ENCODE data around the gene DCXR. TPM values are rescaled to one million over a fixed set of nuclear protein-coding genes. Genes with fewer than 3 reads are reported as not detected.
A peak's percentile ranks its signal among the peaks of the same experiment; 100 is the strongest.

DCXR gene
- total and polyA plus RNA-seq, 2 of the 13 experiments (the other 11 are each of a cell fraction or from before 2014, with no cell fraction given), result 287 to 311 TPM

DNA sequence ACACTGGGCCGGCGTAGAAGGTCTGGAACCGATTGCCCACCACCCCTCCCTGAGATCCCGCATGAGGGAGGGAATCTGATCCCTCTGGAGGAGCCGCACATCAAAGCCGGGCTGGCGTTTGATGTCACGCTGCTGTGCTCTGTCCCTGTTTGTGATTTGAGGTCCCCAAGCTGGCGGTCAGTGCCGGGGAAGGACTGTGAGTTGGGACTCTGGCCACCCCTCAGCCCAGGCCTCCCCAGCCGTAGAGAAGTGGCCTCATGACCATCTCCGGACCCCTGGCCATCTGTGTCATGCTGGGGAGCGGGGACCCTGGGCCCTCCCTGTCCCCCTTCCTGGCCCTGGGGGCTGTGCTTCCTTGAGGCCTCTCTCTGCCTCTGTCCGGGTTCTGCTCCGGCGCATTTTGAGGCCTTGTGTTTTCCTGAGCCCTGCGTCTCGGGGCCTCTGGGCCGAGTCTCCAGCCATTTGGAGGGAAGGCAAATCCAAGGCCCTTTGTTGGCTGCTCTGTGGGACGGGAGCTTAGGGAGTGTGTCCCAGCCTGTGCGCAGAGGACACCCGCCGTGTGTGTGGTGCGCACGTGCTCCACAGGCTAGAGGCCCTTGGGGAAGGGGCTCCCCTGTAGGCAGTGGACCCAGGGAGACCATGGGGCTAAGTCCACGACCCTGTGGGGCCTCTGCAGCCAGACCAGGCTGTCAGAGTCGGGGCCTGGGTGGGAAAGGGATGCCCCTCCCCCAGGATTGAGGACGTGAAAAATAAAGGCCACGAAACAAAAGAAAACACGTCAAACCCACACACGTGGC is 45.0 kb downstream of the DCXR start (continued):
- TF ChIP-seq, protein P1, sequence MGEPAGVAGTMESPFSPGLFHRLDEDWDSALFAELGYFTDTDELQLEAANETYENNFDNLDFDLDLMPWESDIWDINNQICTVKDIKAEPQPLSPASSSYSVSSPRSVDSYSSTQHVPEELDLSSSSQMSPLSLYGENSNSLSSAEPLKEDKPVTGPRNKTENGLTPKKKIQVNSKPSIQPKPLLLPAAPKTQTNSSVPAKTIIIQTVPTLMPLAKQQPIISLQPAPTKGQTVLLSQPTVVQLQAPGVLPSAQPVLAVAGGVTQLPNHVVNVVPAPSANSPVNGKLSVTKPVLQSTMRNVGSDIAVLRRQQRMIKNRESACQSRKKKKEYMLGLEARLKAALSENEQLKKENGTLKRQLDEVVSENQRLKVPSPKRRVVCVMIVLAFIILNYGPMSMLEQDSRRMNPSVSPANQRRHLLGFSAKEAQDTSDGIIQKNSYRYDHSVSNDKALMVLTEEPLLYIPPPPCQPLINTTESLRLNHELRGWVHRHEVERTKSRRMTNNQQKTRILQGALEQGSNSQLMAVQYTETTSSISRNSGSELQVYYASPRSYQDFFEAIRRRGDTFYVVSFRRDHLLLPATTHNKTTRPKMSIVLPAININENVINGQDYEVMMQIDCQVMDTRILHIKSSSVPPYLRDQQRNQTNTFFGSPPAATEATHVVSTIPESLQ (CRISPR knock-in tag; conservative IDR thresholded peaks at IDR 0.05), result no peak
- TF ChIP-seq ZNF776 (CRISPR knock-in tag; IDR thresholded peaks at IDR 0.05), result peak; percentile 86
- peak; percentile 73 for TF ChIP-seq POLR2G (IDR thresholded peaks at IDR 0.05; ENCODE audit: low read depth, low read length)
- TF ChIP-seq, protein P2, sequence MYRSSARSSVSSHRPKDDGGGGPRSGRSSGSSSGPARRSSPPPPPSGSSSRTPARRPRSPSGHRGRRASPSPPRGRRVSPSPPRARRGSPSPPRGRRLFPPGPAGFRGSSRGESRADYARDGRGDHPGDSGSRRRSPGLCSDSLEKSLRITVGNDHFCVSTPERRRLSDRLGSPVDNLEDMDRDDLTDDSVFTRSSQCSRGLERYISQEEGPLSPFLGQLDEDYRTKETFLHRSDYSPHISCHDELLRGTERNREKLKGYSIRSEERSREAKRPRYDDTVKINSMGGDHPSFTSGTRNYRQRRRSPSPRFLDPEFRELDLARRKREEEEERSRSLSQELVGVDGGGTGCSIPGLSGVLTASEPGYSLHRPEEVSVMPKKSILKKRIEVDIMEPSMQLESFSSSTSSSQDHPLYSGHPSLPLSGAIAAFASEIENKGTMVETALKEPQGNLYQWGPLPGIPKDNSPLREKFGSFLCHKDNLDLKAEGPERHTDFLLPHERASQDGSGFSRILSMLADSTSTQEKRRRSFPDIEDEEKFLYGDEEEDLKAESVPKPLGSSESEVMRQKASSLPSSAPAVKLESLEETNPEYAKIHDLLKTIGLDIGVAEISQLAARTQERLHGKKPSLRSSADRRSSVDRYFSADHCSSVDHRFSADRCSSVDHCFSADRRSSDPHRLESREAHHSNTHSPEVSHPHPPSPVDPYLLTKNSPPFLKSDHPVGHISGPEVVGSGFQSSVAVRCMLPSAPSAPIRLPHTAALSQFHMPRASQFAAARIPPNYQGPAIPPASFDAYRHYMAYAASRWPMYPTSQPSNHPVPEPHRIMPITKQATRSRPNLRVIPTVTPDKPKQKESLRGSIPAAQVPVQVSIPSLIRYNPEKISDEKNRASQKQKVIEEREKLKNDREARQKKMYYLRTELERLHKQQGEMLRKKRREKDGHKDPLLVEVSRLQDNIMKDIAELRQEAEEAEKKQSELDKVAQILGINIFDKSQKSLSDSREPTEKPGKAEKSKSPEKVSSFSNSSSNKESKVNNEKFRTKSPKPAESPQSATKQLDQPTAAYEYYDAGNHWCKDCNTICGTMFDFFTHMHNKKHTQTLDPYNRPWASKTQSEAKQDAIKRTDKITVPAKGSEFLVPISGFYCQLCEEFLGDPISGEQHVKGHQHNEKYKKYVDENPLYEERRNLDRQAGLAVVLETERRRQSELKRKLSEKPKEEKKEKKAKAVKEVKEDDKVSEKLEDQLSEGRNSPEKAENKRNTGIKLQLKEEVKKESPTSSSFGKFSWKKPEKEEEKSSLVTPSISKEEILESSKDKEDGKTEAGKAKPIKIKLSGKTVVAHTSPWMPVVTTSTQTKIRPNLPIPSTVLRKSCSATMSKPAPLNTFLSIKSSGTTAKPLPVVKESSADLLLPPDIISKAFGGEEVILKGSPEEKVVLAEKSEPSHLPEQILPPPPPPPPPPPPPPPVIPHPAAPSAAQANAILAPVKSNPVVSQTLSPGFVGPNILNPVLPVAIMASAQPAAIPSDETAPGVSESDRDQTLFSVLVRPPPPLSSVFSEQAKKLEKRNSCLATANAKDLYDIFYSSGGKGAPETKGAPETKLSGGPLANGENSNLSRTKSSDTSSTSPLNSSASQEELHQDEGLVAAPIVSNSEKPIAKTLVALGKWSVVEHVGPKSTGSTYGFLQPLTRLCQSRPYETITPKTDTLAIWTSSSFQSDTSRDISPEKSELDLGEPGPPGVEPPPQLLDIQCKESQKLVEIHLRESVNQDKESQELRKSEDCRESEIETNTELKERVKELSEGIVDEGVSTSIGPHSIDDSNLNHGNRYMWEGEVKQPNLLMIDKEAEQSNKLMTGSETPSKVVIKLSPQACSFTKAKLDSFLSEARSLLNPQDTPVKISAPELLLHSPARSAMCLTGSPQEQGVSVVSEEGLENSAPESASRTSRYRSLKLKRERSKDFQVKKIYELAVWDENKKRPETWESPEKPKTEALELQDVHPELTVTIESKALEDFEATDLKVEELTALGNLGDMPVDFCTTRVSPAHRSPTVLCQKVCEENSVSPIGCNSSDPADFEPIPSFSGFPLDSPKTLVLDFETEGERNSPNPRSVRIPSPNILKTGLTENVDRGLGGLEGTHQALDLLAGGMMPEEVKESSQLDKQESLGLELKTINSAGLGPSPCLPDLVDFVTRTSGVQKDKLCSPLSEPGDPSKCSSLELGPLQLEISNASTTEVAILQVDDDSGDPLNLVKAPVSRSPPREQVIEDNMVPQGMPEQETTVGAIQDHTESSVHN (CRISPR knock-in tag; IDR thresholded peaks at IDR 0.05), result peak; percentile 97
- TF ChIP-seq, protein P3, sequence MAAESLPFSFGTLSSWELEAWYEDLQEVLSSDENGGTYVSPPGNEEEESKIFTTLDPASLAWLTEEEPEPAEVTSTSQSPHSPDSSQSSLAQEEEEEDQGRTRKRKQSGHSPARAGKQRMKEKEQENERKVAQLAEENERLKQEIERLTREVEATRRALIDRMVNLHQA (CRISPR knock-in tag; IDR thresholded peaks at IDR 0.05), result peak; percentile 84; the same call in 1 of the 2 replicates
- TF ChIP-seq ZNF841 (CRISPR knock-in tag; IDR thresholded peaks at IDR 0.05; ENCODE audit: borderline replicate concordance), result peak; percentile 92; the same call in 1 of the 2 replicates
- TF ChIP-seq RFX1 (IDR thresholded peaks at IDR 0.05), result no peak
- peak; percentile 97 for TF ChIP-seq HNF4G (IDR thresholded peaks at IDR 0.05; ENCODE audit: borderline replicate concordance, low read depth, low read length)
- TF ChIP-seq HNF4G (CRISPR knock-in tag; IDR thresholded peaks at IDR 0.05; ENCODE audit: borderline replicate concordance, low read depth), result peak; percentile 99
- TF ChIP-seq SP2 (CRISPR knock-in tag; IDR thresholded peaks at IDR 0.05), result peak; percentile 68; the same call in 1 of the 2 replicates
- no peak for TF ChIP-seq ZFP62 (CRISPR knock-in tag; IDR thresholded peaks at IDR 0.05)
- peak; percentile 99 for TF ChIP-seq ZNF747 (CRISPR knock-in tag; IDR thresholded peaks at IDR 0.05; ENCODE audit: borderline replicate concordance)
- TF ChIP-seq, protein P4, sequence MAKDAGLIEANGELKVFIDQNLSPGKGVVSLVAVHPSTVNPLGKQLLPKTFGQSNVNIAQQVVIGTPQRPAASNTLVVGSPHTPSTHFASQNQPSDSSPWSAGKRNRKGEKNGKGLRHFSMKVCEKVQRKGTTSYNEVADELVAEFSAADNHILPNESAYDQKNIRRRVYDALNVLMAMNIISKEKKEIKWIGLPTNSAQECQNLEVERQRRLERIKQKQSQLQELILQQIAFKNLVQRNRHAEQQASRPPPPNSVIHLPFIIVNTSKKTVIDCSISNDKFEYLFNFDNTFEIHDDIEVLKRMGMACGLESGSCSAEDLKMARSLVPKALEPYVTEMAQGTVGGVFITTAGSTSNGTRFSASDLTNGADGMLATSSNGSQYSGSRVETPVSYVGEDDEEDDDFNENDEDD (CRISPR knock-in tag; IDR thresholded peaks at IDR 0.05; ENCODE audit: borderline replicate concordance), result peak; percentile 97
- TF ChIP-seq, protein P5, sequence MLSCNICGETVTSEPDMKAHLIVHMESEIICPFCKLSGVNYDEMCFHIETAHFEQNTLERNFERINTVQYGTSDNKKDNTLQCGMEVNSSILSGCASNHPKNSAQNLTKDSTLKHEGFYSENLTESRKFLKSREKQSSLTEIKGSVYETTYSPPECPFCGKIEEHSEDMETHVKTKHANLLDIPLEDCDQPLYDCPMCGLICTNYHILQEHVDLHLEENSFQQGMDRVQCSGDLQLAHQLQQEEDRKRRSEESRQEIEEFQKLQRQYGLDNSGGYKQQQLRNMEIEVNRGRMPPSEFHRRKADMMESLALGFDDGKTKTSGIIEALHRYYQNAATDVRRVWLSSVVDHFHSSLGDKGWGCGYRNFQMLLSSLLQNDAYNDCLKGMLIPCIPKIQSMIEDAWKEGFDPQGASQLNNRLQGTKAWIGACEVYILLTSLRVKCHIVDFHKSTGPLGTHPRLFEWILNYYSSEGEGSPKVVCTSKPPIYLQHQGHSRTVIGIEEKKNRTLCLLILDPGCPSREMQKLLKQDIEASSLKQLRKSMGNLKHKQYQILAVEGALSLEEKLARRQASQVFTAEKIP (CRISPR knock-in tag; IDR thresholded peaks at IDR 0.05; ENCODE audit: borderline replicate concordance), result no peak
- TF ChIP-seq ZNF530 (CRISPR knock-in tag; IDR thresholded peaks at IDR 0.05; ENCODE audit: low read depth), result no peak; the same call in none of the 2 replicates
